ENCODE data around the gene BCAP31.
"Not testable (repeated sequence)": the region's sequence is repeated elsewhere in the genome, so short reads cannot be mapped to it uniquely, and the experiment has no call there.

The BCAP31 gene

GRCh38 chrX:153709726-153710674 lies 14.2 kb downstream of the BCAP31 start:
- no peak for DNase-seq (ENCODE audit: low read depth in 2 of 2)

GRCh38 chrX:153708415-153708814 lies 15.8 kb downstream of the BCAP31 start:
- DNase-seq (ENCODE audit: low read depth in 2 of 2): peak; percentile 15 to 20

DNA sequence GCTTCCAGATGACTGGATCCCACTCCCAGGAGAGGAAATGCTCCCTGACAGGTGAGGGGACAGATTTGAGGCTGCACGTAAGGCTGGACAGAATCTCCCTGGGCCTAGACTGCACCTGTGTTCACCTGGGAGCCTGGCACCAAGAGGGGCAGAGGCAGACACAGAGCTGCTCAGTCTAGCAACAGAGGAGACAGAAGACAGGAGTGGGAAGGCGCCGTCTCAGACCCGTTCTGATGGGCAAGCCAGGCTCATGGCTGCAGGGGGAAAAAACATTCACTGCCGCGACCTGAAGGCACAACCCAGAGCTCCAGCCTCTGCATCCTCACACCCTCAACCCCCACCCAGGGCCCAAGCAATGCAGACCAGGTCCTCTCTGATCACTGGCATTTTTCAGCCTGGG lies 16.8 kb downstream of the BCAP31 start:
- DNase-seq (ENCODE audit: low read depth in 2 of 2): no peak

DNA sequence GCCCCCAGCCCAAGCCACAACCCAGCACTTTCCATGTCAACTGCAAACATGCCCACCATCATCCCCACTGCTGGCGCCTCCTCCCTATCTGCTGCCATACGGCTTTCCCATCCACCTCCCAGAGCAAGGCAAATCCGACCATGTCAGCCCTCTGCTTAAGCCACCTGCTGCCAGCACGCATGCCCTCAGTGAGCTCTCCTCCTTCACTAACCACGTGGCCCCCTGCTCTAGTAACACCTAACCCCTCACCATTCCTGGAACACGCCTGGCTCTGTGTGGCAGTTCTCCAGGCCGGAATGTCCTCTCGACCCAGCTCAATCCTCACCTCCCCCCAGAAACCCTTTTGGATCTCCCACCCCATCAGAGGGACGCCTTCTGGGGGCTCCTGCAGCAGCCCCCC lies 17.4 kb downstream of the BCAP31 start:
- DNase-seq (ENCODE audit: low read depth in 2 of 2): no peak

DNA sequence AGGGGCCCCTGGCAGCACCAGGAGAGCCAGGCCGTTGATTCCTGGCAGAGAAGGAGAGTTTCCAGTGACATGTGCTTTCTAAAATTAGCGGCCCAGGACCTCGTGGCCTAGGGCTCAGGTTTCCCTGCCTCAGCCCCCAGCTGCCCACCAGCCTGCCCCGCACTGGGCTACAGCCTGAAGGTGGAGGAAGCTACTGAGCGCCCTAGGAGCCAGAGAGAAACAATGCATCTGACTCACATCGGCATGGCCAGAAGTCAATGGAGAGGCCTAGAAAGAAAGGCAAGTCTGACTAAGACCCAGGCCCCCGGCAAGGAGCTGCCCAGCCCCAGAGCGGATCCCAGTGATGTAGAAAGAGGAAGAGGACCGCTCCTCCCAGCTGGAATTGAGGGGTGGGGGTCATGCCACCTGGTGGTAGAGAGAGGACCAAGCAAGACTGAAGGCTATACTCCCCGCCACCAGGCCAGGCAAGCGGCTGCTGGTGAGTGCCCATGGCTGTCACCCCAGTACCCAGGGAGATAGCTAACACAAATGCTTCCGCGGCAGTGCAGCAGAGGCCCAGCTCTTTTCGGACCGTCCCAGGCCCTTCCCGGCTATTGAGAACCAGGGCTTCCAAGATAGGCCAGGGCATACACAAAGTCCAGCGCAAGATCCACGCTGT lies 18.7 kb downstream of the BCAP31 start:
- DNase-seq (ENCODE audit: low read depth in 2 of 2): not testable (repeated sequence)

GRCh38 chrX:153704631-153705402 lies 19.4 kb downstream of the BCAP31 start:
- DNase-seq (ENCODE audit: low read depth in 2 of 2): not testable (repeated sequence)

- DNase-seq (ENCODE audit: low read depth in 2 of 2): no peak
Observed at GRCh38 chrX:153704021-153704526, 20.1 kb downstream of the BCAP31 start.

DNA sequence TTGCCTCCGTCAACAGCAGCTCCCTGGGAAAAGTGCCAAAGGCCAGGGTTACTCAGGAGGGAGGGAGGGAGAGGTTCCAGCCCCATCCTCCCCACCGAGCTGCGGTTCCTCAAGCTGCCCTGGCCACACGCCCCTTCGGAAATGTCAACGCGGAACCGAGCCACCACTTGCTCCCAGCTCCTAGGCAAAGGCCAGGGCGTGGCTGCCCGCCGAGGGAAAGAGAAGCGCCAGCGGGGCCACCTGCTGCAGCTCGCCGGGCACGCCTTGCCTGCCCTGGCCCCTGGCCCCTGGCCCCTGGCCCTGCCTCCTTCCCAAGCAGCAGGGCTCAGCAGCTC lies 21.2 kb downstream of the BCAP31 start:
- no peak for DNase-seq (ENCODE audit: low read depth in 2 of 2)

DNA sequence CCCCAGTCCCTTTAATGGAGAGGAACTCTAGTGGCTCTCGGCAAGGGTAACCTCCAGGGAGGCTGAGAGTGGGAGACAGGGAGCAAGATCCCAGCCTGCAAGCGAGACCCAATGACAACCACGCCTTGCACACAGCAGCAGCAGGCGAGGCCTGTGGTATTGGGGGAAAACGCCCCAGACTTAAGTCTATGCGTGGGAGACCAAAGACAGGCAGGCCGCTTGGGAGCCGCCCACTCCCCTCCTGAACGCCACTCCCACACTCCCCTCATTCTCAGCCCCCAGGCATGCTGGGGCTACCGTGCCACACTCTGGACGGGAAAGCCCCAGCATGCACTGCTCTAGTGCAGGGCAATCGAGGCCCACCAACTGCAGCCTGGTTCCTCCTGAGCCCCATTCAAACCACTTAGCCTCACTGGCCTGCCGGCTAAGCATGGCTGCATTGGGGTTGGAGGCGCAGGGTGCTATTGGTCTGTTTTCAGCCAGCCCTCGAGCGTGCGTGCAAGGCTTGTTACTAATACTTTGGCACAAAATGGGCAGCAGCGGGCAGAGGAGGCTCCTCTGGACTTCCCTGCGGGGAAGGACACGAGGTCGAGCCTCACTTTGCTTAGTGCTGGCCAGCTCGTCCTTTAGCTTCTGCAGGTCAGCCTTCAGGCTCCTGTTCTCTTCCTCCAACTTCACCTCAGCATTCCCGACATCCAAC lies 21.7 kb downstream of the BCAP31 start:
- no peak for DNase-seq (ENCODE audit: low read depth in 2 of 2)

- no peak for DNase-seq (ENCODE audit: low read depth in 2 of 2)
Observed at GRCh38 chrX:153701706-153702105, 22.5 kb downstream of the BCAP31 start.

GRCh38 chrX:153700967-153701366 lies 23.2 kb downstream of the BCAP31 start:
- no peak for DNase-seq (ENCODE audit: low read depth in 2 of 2)

- DNase-seq (ENCODE audit: low read depth in 2 of 2): no peak
Observed at GRCh38 chrX:153700376-153700945, 23.7 kb downstream of the BCAP31 start.

- DNase-seq (ENCODE audit: low read depth in 2 of 2): not testable (repeated sequence)
Observed at GRCh38 chrX:153699784-153700371, 24.3 kb downstream of the BCAP31 start.

GRCh38 chrX:153699210-153699783 lies 24.9 kb downstream of the BCAP31 start:
- not testable (repeated sequence) for DNase-seq (ENCODE audit: low read depth in 2 of 2)

GRCh38 chrX:153697924-153698865 lies 26.0 kb downstream of the BCAP31 start:
- no peak for DNase-seq (ENCODE audit: low read depth in 2 of 2)

- not testable (repeated sequence) for DNase-seq (ENCODE audit: low read depth in 2 of 2)
Observed at GRCh38 chrX:153696986-153697722, 27.0 kb downstream of the BCAP31 start.

DNA sequence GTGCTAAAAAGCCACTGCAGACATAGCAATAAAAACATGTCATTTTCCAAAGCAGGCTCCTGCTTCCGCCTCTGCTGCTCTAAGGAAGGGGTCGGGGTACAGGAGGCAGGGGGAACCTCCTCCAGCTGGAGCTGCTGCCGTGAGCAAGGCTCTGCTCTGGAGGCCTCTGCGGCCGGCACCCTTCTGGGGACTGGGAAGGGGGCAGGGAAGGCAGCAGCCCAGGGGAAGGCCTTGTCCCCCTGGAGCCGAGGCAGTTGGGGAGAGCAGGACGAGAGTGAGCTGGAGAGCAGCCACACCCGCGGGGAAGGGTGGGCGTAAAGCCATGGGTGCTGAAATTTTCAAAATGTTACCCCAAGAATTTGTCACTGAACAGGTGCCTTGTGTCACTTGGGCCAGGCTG lies 27.6 kb downstream of the BCAP31 start:
- not testable (repeated sequence) for DNase-seq (ENCODE audit: low read depth in 2 of 2)

DNA sequence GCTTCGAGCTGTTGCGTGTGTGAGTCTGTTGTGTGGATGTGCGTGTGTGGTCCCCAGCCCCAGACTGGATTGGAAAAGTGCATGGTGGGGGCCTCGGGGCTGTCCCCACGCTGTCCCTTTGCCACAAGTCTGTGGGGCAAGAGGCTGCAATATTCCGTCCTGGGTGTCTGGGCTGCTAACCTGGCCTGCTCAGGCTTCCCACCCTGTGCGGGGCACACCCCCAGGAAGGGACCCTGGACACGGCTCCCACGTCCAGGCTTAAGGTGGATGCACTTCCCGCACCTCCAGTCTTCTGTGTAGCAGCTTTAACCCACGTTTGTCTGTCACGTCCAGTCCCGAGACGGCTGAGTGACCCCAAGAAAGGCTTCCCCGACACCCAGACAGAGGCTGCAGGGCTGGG lies 28.1 kb downstream of the BCAP31 start:
- DNase-seq (ENCODE audit: low read depth in 2 of 2): no peak
